Thoracic aorta (tissue), 2 donors: Measurements from ENCODE around the gene RABL6. TPM values are rescaled to one million over a fixed set of nuclear protein-coding genes. Genes with fewer than 3 reads are reported as not detected.

Source experiments
- ATAC-seq: fragments of 150-250 bp; one replicate; pipeline ENCODE4 v1.8.0; 2017; ENCODE audit warnings: low read depth; ENCODE audit not compliant: insufficient number of reproducible peaks, low FRiP score
- DNase-seq: peaks from one replicate; pipeline ENCODE4 v3.0.0-alpha.2; 2020; ENCODE audit warnings: low spot score
- H3K27ac ChIP-seq, 2 donors: fragments of 200-600 bp; sonication (generic); 1 replicate in 1 of 2; 2 replicates in 1 of 2; pipeline ENCODE4 v1.5.1; 2016; ENCODE audit warnings: mild to moderate bottlenecking in 2 of 2, moderate library complexity in 2 of 2
- H3K27me3 ChIP-seq: fragments of 200-600 bp; sonication (generic); replicated peaks from 2 replicates; pipeline ENCODE4 v1.6.0; 2016; ENCODE audit warnings: mild to moderate bottlenecking; ENCODE audit not compliant: insufficient read depth
- H3K36me3 ChIP-seq: fragments of 200-600 bp; sonication (generic); one replicate; pipeline ENCODE4 v1.5.1; 2016
- H3K4me1 ChIP-seq, 2 donors: fragments of 200-600 bp; sonication (generic); 1 replicate in 1 of 2; 2 replicates in 1 of 2; pipeline versions ENCODE4 v1.5.1 to v1.6.0; 2016; ENCODE audit warnings: low read depth in 2 of 2, mild to moderate bottlenecking in 1 of 2; ENCODE audit not compliant: control insufficient read depth in 1 of 2
- H3K4me3 ChIP-seq: fragments of 200-600 bp; sonication (generic); 2 replicates; pipeline ENCODE4 v1.5.1; 2016; ENCODE audit warnings: mild to moderate bottlenecking
- H3K9me3 ChIP-seq: fragments of 200-600 bp; sonication (generic); 2 replicates; pipeline ENCODE4 v1.5.1; 2016
- CTCF ChIP-seq: fragments of 200-600 bp; sonication (generic); IDR thresholded peaks from one replicate; pipeline ENCODE4 v1.5.1; 2019; ENCODE audit warnings: antibody characterized with exemption
- total RNA-seq, 2 donors: library from RNA; depleted of rRNA; stranded (reverse); fragments of >200 nt; gene quantifications; one replicate each; pipeline versions ENCODE4 v1.1.0 to v1.2.3, GENCODE V29; 2016

The RABL6 gene
- total RNA-seq, 2 donors from 2014 or later, result 61.7 to 86.2 TPM

- no peak for ATAC-seq
- Histone ChIP-seq H3K36me3 (peaks cover 16% of the 10 kb centered on the region), H3K27ac (peak overlapping the region in 1 of 2 donors; percentile 43), H3K27me3 (no peaks in the 10 kb centered on the region), H3K9me3 (no peaks in the 10 kb centered on the region), H3K4me1 (peaks cover 0 to 28% of the 10 kb centered on the region in 2 donors), H3K4me3 (no peak overlapping the region)
- DNase-seq, result no peak
- TF ChIP-seq CTCF, result no peak
These were observed 51.4 kb downstream of the RABL6 start for GRCh38 chr9:136858844-136859757.

DNA sequence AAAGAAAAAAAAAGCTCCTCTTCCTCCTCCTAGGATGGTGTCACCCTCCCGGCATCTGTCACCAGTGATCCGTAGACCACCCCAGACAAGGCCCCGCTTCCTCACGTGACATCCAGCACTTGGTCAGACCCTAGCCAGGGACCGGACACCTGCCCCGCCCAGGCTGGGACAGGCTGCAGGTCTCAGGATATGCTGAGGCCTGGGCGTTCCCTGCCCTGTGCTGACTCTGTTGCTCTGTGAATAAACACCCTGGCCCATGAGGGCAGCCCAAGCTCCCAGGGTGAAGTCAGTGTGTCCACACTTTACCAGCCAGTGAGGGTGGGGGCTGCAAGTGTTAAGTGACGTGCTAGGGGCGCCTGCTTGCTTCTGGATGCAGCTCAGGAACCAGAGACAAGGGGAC, 52.8 kb downstream of the RABL6 start:
- no peak for TF ChIP-seq CTCF
- peaks cover 8 to 40% of the 10 kb centered on the region in 2 donors for H3K4me1 ChIP-seq
- no peaks in the 10 kb centered on the region for H3K27me3 ChIP-seq
- no peaks in the 10 kb centered on the region for H3K9me3 ChIP-seq
- ATAC-seq, result no peak
- no peak overlapping the region for H3K27ac ChIP-seq
- DNase-seq, result no peak
- peaks cover 16% of the 10 kb centered on the region for H3K36me3 ChIP-seq
- H3K4me3 ChIP-seq, result no peak overlapping the region

DNA sequence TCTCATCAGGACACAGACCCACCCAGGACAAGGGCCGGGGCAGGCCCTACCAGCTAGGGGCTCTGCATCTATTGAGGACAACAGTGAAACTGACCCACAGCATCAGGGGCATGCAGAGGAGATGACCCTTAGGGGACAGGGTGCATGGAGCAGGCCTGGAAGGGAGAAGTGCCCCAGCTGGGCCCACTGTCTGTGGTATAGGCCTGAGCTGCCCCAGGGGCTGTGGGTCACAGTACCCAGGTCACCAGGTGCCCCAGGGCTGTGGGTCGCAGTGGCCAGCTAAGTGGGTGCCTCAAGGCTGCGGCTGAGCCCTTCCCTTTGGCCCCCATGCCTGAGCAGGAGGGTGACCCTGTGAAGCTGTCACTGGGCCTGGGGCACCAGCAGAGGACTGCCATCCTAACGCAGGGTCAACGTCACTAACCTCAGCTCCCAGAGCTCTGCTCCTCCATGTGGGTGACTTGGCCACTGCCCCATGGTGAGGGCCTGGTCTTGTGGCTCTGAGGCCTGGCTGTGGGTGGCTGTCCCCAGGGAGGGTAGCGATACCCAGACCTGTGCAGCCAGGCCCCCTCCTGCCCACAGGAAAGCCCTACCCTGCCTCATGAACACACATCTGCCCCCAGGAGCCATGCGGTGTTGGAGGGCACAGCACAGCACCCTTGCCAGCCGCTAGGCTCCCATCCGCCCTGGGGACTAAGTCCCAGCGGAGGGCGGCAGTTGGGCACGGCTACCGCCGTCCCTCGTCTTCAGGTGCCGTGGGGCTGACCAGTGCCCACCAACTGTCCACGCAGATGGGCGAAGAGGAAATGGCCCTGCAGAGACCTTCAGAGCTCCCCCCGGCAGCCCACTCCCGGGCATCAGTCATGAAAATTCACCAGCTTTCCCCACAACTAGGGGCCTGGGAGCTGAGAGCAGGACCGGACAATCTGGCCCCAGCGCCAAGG, 53.5 kb downstream of the RABL6 start:
- DNase-seq, result no peak
- Histone ChIP-seq H3K9me3 (no peaks in the 10 kb centered on the region), H3K4me3 (no peak overlapping the region), H3K27ac (no peak overlapping the region), H3K27me3 (no peaks in the 10 kb centered on the region), H3K4me1 (peaks cover 8 to 40% of the 10 kb centered on the region in 2 donors), H3K36me3 (peaks cover 16% of the 10 kb centered on the region)
- ATAC-seq, result no peak
- TF ChIP-seq CTCF, result no peak

DNA sequence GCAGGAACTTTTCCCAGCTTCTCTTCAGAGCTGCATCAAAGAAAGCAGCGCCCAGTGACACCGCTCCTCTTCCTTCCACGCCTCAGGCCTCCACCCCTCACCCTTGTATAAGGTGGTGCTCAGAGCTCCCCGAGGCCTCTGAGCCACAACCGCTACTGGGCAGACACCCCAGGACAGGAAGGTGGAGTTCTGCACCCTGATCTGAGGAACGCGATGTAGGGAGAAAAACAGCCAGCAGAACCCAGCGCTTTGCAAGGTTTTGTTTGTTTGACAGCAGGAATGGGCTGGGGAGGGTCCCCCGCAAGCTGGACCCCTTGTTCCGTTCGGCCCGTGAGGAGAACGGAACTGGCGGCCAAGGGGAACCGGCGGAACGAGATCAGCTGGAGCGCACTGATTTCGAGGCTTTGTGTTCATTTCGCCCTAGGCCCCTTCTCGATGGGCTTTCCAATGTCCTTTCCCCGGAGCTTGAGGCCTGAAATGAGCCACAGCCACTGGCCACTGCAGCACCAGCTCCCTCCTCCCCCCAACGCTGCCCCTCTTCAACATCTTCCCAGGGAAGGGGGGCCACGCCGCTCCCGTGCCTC, 54.2 kb downstream of the RABL6 start:
- H3K27ac ChIP-seq, result no peak overlapping the region
- no peaks in the 10 kb centered on the region for H3K9me3 ChIP-seq
- peaks cover 12 to 42% of the 10 kb centered on the region in 2 donors for H3K4me1 ChIP-seq
- DNase-seq (no peak), ATAC-seq (no peak)
- no peak overlapping the region for H3K4me3 ChIP-seq
- TF ChIP-seq CTCF, result no peak
- no peaks in the 10 kb centered on the region for H3K27me3 ChIP-seq
- H3K36me3 ChIP-seq, result peaks cover 16% of the 10 kb centered on the region
